Measurements from ENCODE around the gene SLC44A5. TPM values are rescaled to one million over a fixed set of nuclear protein-coding genes. Genes with fewer than 3 reads are reported as not detected.
"Not testable (repeated sequence)": the region's sequence is repeated elsewhere in the genome, so short reads cannot be mapped to it uniquely, and the experiment has no call there.

The SLC44A5 gene
- 10 to 100 TPM in 1 of 2 donors, 1 to 10 TPM in 1; 4.6 to 10.0 TPM for total RNA-seq
- 13.1 TPM for polyA plus RNA-seq (2013, experiment 1 of 2)
- 11.3 TPM for polyA plus RNA-seq (2013, experiment 2 of 2)
- long read RNA-seq, experiment 1, partial matches to known transcripts = 1 of 1 reads
- long read RNA-seq, experiment 1, other reads (novel, unspliced or antisense) = 0 of 1 reads
- long read RNA-seq, experiment 2, partial matches to known transcripts = 5 of 22 reads
- long read RNA-seq, experiment 2, other reads (novel, unspliced or antisense) = 17 of 22 reads
- long read RNA-seq, experiment 3, partial matches to known transcripts = 6 of 21 reads
- long read RNA-seq, experiment 3, other reads (novel, unspliced or antisense) = 15 of 21 reads
- long read RNA-seq, experiment 4, partial matches to known transcripts = 0 of 2 reads
- long read RNA-seq, experiment 4, other reads (novel, unspliced or antisense) = 2 of 2 reads

GRCh38 chr1:75611014-75611413, at the start of gene SLC44A5:
Gene SLC44A5 (minus strand): TSS chr1:75611114. CDS start chr1:75541447, 69,667 bp downstream.
- Mint-ChIP-seq H3K27ac (no peak within 1 kb of the TSS), H3K4me1 (peaks cover 5% of the 10 kb centered on the region), H3K4me3 (no peak within 1 kb of the TSS), H3K27me3 (ENCODE audit: insufficient read depth) (peaks cover 52% of the 10 kb centered on the region), H3K36me3 (ENCODE audit: low read depth) (no peaks in the 10 kb centered on the region), H3K9me3 (no peaks in the 10 kb centered on the region)
- DNase-seq = no peak
- TF ChIP-seq CTCF (conservative IDR thresholded peaks at IDR 0.05) = no peak
- WGBS, 2 experiments (ENCODE audit: insufficient coverage in 1 of 2, insufficient read length in 1 of 2) = 88% methylated on average over 1 of the region's 1 CpG; no CpG with 5 or more reads in 1 of the 2 experiments
- no peaks in the 10 kb centered on the region for H3K9me3 ChIP-seq (ENCODE audit: control insufficient read depth, low read length)
- no peak within 1 kb of the TSS for H3K9ac ChIP-seq (ENCODE audit: extremely low read depth, low read length, poor library complexity, severe bottlenecking)
- peaks cover 42% of the 10 kb centered on the region for H3K27me3 ChIP-seq (ENCODE audit: control insufficient read depth, insufficient read depth, low read length, poor library complexity, severe bottlenecking)
- no peak within 1 kb of the TSS for H3K4me3 ChIP-seq (ENCODE audit: low read length)
- no peaks in the 10 kb centered on the region for H3K36me3 ChIP-seq (ENCODE audit: control insufficient read depth, insufficient read depth, low read length)
- H3K27ac ChIP-seq (ENCODE audit: low read depth, low read length) = no peak within 1 kb of the TSS
- no peaks in the 10 kb centered on the region for H3K4me1 ChIP-seq (ENCODE audit: control insufficient read depth, insufficient read depth, low read length)

GRCh38 chr1:75655931-75656330, 45.0 kb upstream of the SLC44A5 start:
- H3K9me3 Mint-ChIP-seq = peaks cover 13% of the 10 kb centered on the region
- no peaks in the 10 kb centered on the region for H3K4me1 ChIP-seq (ENCODE audit: control insufficient read depth, insufficient read depth, low read length)
- no peak overlapping the region for H3K27ac Mint-ChIP-seq
- H3K4me1 Mint-ChIP-seq = no peaks in the 10 kb centered on the region
- no peak overlapping the region for H3K4me3 Mint-ChIP-seq
- no peak for TF ChIP-seq CTCF (conservative IDR thresholded peaks at IDR 0.05)
- no peaks in the 10 kb centered on the region for H3K27me3 Mint-ChIP-seq (ENCODE audit: insufficient read depth)
- no peak overlapping the region for H3K4me3 ChIP-seq (ENCODE audit: low read length)
- no peak overlapping the region for H3K27ac ChIP-seq (ENCODE audit: low read depth, low read length)
- no peaks in the 10 kb centered on the region for H3K27me3 ChIP-seq (ENCODE audit: control insufficient read depth, insufficient read depth, low read length, poor library complexity, severe bottlenecking)
- H3K9ac ChIP-seq (ENCODE audit: extremely low read depth, low read length, poor library complexity, severe bottlenecking) = no peak overlapping the region
- WGBS, 2 experiments (ENCODE audit: insufficient coverage in 1 of 2, insufficient read length in 1 of 2) = 100% methylated on average over 1 of the region's 1 CpG; no CpG with 5 or more reads in 1 of the 2 experiments
- no peaks in the 10 kb centered on the region for H3K36me3 ChIP-seq (ENCODE audit: control insufficient read depth, insufficient read depth, low read length)
- no peak for DNase-seq
- H3K36me3 Mint-ChIP-seq (ENCODE audit: low read depth) = peaks cover 3% of the 10 kb centered on the region
- H3K9me3 ChIP-seq (ENCODE audit: control insufficient read depth, low read length) = peaks cover 4% of the 10 kb centered on the region

- not testable (repeated sequence) for H3K36me3 ChIP-seq (ENCODE audit: control insufficient read depth, insufficient read depth, low read length); H3K36me3 Mint-ChIP-seq (ENCODE audit: low read depth); DNase-seq; H3K9ac ChIP-seq (ENCODE audit: extremely low read depth, low read length, poor library complexity, severe bottlenecking); H3K4me3 ChIP-seq (ENCODE audit: low read length); H3K27ac Mint-ChIP-seq; H3K4me1 ChIP-seq (ENCODE audit: control insufficient read depth, insufficient read depth, low read length); H3K27me3 Mint-ChIP-seq (ENCODE audit: insufficient read depth); H3K27ac ChIP-seq (ENCODE audit: low read depth, low read length); H3K4me3 Mint-ChIP-seq; H3K4me1 Mint-ChIP-seq; H3K27me3 ChIP-seq (ENCODE audit: control insufficient read depth, insufficient read depth, low read length, poor library complexity, severe bottlenecking)
- H3K9me3 Mint-ChIP-seq = peaks cover 25% of the 10 kb centered on the region
- WGBS, 2 experiments (ENCODE audit: insufficient coverage in 1 of 2, insufficient read length in 1 of 2) = 88% methylated on average over 2 of the region's 2 CpGs; no CpG with 5 or more reads in 1 of the 2 experiments
- H3K9me3 ChIP-seq (ENCODE audit: control insufficient read depth, low read length) = peaks cover 30% of the 10 kb centered on the region
Observed at GRCh38 chr1:75647183-75647582, 36.3 kb upstream of the SLC44A5 start.

GRCh38 chr1:75645153-75645552, 34.2 kb upstream of the SLC44A5 start:
- not testable (repeated sequence) for DNase-seq; H3K27me3 ChIP-seq (ENCODE audit: control insufficient read depth, insufficient read depth, low read length, poor library complexity, severe bottlenecking); H3K36me3 ChIP-seq (ENCODE audit: control insufficient read depth, insufficient read depth, low read length); H3K4me3 Mint-ChIP-seq; H3K4me1 ChIP-seq (ENCODE audit: control insufficient read depth, insufficient read depth, low read length); H3K27ac ChIP-seq (ENCODE audit: low read depth, low read length); H3K9ac ChIP-seq (ENCODE audit: extremely low read depth, low read length, poor library complexity, severe bottlenecking); H3K27me3 Mint-ChIP-seq (ENCODE audit: insufficient read depth); H3K36me3 Mint-ChIP-seq (ENCODE audit: low read depth); H3K4me1 Mint-ChIP-seq; H3K4me3 ChIP-seq (ENCODE audit: low read length); H3K27ac Mint-ChIP-seq
- peaks cover 30% of the 10 kb centered on the region for H3K9me3 ChIP-seq (ENCODE audit: control insufficient read depth, low read length)
- WGBS, 2 experiments (ENCODE audit: insufficient coverage in 1 of 2, insufficient read length in 1 of 2) = 100% methylated on average over 1 of the region's 4 CpGs; no CpG with 5 or more reads in 1 of the 2 experiments
- H3K9me3 Mint-ChIP-seq = peaks cover 25% of the 10 kb centered on the region
